HCT116 (cell line): ENCODE measurements around the gene BABAM2.

ENCODE experiments used
- CEBPB ChIP-seq: IDR thresholded peaks from 2 replicates; pipeline ENCODE4 v1.6.1; 2012; ENCODE audit warnings: low read depth
- CTCF ChIP-seq, 3 experiments: fragments of 200-600 bp in 1 of 3; sonication (generic) in 1 of 3; IDR thresholded peaks in 2 of 3; conservative IDR thresholded peaks in 1 of 3; 2 replicates each; pipeline ENCODE4 v1.5.1; 2012 to 2017; ENCODE audit warnings: low read depth in 2 of 3, low read length in 2 of 3, antibody characterized with exemption in 1 of 3, borderline replicate concordance in 1 of 3, control low read depth in 1 of 3, mild to moderate bottlenecking in 1 of 3, mixed read lengths in 1 of 3, mixed run types in 1 of 3, moderate library complexity in 1 of 3; ENCODE audit not compliant: insufficient read depth in 1 of 3
- EZH2 ChIP-seq: fragments of 200-600 bp; sonication (generic); IDR thresholded peaks from 2 replicates; pipeline ENCODE4 v1.6.1; 2017; ENCODE audit warnings: antibody characterized with exemption, mixed run types
- FOSL1 ChIP-seq: IDR thresholded peaks from 2 replicates; pipeline ENCODE4 v1.6.1; 2012; ENCODE audit warnings: low read depth
- JUND ChIP-seq: IDR thresholded peaks from 2 replicates; pipeline ENCODE4 v1.6.1; 2012
- MAX ChIP-seq: IDR thresholded peaks from 2 replicates; pipeline ENCODE4 v1.6.1; 2012
- POLR2A ChIP-seq: IDR thresholded peaks from 2 replicates; pipeline ENCODE4 v1.7.0; 2011; ENCODE audit warnings: borderline replicate concordance; ENCODE audit not compliant: insufficient read depth, insufficient read length; ENCODE audit errors: extremely low read depth
- POLR2AphosphoS5 ChIP-seq: IDR thresholded peaks from 2 replicates; pipeline ENCODE4 v1.6.1; 2011; ENCODE audit warnings: mild to moderate bottlenecking, low read depth, low read length, moderate library complexity
- RAD21 ChIP-seq: IDR thresholded peaks from 2 replicates; pipeline ENCODE4 v1.6.1; 2012; ENCODE audit warnings: low read depth, mild to moderate bottlenecking
- REST ChIP-seq: IDR thresholded peaks from 2 replicates; pipeline ENCODE4 v1.6.1; 2012; ENCODE audit warnings: low read depth
- SIN3A ChIP-seq: IDR thresholded peaks from 2 replicates; pipeline ENCODE4 v1.6.1; 2012; ENCODE audit warnings: low read depth
- SP1 ChIP-seq: IDR thresholded peaks from 2 replicates; pipeline ENCODE4 v1.6.1; 2012; ENCODE audit warnings: low read depth
- YY1 ChIP-seq: IDR thresholded peaks from 2 replicates; pipeline ENCODE4 v1.6.1; 2011; ENCODE audit warnings: low read length, low read depth, moderate library complexity, mild to moderate bottlenecking; ENCODE audit not compliant: insufficient replicate concordance; ENCODE audit errors: extremely low read depth
- ZNF274 ChIP-seq: fragments of 200-500 bp; sonication (Bioruptor generic); IDR thresholded peaks from 2 replicates; pipeline ENCODE4 v1.6.1; 2014; ENCODE audit warnings: mild to moderate bottlenecking, low read depth, low read length, inconsistent platforms

GRCh38 chr2:28253543-28253942, 363.0 kb downstream of the BABAM2 start:
- TF ChIP-seq EZH2 (no peak), POLR2A (no peak), CTCF (IDR thresholded peaks at IDR 0.05 in 2 of 3, conservative IDR thresholded peaks at IDR 0.05 in 1 of 3; ENCODE audit: borderline replicate concordance in 1 of 3, insufficient read depth in 1 of 3, low read depth in 2 of 3, low read length in 2 of 3) (no peak), YY1 (no peak), SP1 (no peak), RAD21 (no peak), CEBPB (no peak), ZNF274 (no peak), SIN3A (no peak), MAX (no peak), POLR2AphosphoS5 (no peak), FOSL1 (no peak), JUND (no peak), REST (no peak)
